ENCODE measurements around the gene OR5H15. TPM values are rescaled to one million over a fixed set of nuclear protein-coding genes. Genes with fewer than 3 reads are reported as not detected.

OR5H15 gene
- not detected in 2 replicates for total RNA-seq (2016; rRNA removed; fragmentation: Illumina TruSeq; extraction: Trizol)
- total RNA-seq (2016; cell fraction: cytosol; rRNA removed; fragmentation: Illumina TruSeq; extraction: Trizol; ENCODE audit: low read depth) = not detected in 2 replicates
- total RNA-seq (2016; cell fraction: insoluble cytoplasmic fraction; rRNA removed; fragmentation: Illumina TruSeq; extraction: Trizol) = not detected in 2 replicates
- total RNA-seq (2016; cell fraction: membrane; rRNA removed; fragmentation: Illumina TruSeq; extraction: Trizol) = not detected in 2 replicates
- not detected in 2 replicates for total RNA-seq (2016; cell fraction: nucleus; rRNA removed; fragmentation: Illumina TruSeq; extraction: Trizol)
- not detected in 2 replicates for polyA plus RNA-seq (2011; rRNA removed)
- not detected in 2 replicates for polyA plus RNA-seq (2011; cell fraction: cytosol; rRNA removed)
- polyA plus RNA-seq (2011; cell fraction: nucleus; rRNA removed) = not detected in 2 replicates
- not detected in 2 replicates for polyA plus RNA-seq (2012)
- not detected in 2 replicates for polyA plus RNA-seq (2016; cell fraction: cytosol; fragmentation: Illumina TruSeq; extraction: Trizol; ENCODE audit: low read depth)
- not detected in 2 replicates for polyA plus RNA-seq (2016; cell fraction: insoluble cytoplasmic fraction; fragmentation: Illumina TruSeq; extraction: Trizol; ENCODE audit: low read depth)
- not detected in 2 replicates for polyA plus RNA-seq (2016; cell fraction: membrane; fragmentation: Illumina TruSeq; extraction: Trizol; ENCODE audit: low read depth)
- not detected in 2 replicates for polyA plus RNA-seq (2016; cell fraction: nucleus; fragmentation: Illumina TruSeq; extraction: Trizol; ENCODE audit: insufficient read depth, low read depth)
- not detected in 2 replicates for polyA minus RNA-seq (2011; rRNA and poly(A)+ RNA removed; ENCODE audit: low replicate concordance)
- not detected in 2 replicates for polyA minus RNA-seq (2011; cell fraction: cytosol; rRNA and poly(A)+ RNA removed)
- polyA minus RNA-seq (2011; cell fraction: nucleus; rRNA and poly(A)+ RNA removed) = not detected in 2 replicates
- Bru-seq, nascent RNA = not detected
- not detected for BruChase-seq, experiment 1, labeled RNA remaining after a 6-hour chase
- not detected for BruChase-seq, experiment 2, labeled RNA remaining after a 2-hour chase
- long read RNA-seq, experiment 1 = 0 reads
- long read RNA-seq, experiment 2 = 0 reads

DNA sequence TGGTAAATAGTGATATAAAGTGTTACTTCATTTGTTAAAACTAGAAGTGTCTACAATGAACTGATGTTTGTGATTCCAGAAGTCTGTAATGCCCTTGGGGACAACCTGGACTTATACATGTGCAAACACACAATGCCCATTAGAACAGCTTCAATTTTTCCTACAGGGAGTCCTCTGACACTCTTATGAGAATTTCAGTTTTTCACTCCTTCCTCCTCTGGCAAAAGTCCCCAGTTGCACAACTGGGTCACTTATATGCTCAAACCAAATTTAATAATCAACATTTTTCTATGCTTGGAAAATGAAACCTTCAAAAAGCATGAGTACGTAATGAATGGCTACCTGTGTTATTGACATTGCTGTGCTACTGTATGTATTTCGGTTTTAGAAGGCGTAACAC is at the start of gene OR5H15:
Gene OR5H15, plus strand, starts transcription at position 301 of the 400 bp plus-strand sequence. CDS start 2,004 bp downstream, outside the sequence.
- H3K4me1 ChIP-seq (ENCODE audit: insufficient read depth, low read length) = no peaks in the 10 kb centered on the region
- no TSS peak for BruUV-seq (replicated peaks)
- TF ChIP-seq SIN3B (IDR thresholded peaks at IDR 0.05; ENCODE audit: low read length) (no peak), TFDP2 (CRISPR knock-in tag; IDR thresholded peaks at IDR 0.05) (no peak), TCF7 (IDR thresholded peaks at IDR 0.05; ENCODE audit: low read depth) (no peak), TGIF2 (CRISPR knock-in tag; IDR thresholded peaks at IDR 0.05) (no peak), HDAC6 (IDR thresholded peaks at IDR 0.05; ENCODE audit: low read depth, low read length) (no peak), SAFB2 (CRISPR knock-in tag; IDR thresholded peaks at IDR 0.05; ENCODE audit: borderline replicate concordance, low read depth) (no peak), WIZ (CRISPR knock-in tag; IDR thresholded peaks at IDR 0.05) (no peak), ZNF331 (CRISPR knock-in tag; IDR thresholded peaks at IDR 0.05) (no peak), EZH2 (conservative IDR thresholded peaks at IDR 0.05; ENCODE audit: low read depth, low read length) (no peak)
- TF ChIP-seq, protein P1, sequence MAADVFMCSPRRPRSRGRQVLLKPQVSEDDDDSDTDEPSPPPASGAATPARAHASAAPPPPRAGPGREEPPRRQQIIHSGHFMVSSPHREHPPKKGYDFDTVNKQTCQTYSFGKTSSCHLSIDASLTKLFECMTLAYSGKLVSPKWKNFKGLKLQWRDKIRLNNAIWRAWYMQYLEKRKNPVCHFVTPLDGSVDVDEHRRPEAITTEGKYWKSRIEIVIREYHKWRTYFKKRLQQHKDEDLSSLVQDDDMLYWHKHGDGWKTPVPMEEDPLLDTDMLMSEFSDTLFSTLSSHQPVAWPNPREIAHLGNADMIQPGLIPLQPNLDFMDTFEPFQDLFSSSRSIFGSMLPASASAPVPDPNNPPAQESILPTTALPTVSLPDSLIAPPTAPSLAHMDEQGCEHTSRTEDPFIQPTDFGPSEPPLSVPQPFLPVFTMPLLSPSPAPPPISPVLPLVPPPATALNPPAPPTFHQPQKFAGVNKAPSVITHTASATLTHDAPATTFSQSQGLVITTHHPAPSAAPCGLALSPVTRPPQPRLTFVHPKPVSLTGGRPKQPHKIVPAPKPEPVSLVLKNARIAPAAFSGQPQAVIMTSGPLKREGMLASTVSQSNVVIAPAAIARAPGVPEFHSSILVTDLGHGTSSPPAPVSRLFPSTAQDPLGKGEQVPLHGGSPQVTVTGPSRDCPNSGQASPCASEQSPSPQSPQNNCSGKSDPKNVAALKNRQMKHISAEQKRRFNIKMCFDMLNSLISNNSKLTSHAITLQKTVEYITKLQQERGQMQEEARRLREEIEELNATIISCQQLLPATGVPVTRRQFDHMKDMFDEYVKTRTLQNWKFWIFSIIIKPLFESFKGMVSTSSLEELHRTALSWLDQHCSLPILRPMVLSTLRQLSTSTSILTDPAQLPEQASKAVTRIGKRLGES (CRISPR knock-in tag; IDR thresholded peaks at IDR 0.05; ENCODE audit: borderline replicate concordance) = no peak
- TF ChIP-seq, protein P2, sequence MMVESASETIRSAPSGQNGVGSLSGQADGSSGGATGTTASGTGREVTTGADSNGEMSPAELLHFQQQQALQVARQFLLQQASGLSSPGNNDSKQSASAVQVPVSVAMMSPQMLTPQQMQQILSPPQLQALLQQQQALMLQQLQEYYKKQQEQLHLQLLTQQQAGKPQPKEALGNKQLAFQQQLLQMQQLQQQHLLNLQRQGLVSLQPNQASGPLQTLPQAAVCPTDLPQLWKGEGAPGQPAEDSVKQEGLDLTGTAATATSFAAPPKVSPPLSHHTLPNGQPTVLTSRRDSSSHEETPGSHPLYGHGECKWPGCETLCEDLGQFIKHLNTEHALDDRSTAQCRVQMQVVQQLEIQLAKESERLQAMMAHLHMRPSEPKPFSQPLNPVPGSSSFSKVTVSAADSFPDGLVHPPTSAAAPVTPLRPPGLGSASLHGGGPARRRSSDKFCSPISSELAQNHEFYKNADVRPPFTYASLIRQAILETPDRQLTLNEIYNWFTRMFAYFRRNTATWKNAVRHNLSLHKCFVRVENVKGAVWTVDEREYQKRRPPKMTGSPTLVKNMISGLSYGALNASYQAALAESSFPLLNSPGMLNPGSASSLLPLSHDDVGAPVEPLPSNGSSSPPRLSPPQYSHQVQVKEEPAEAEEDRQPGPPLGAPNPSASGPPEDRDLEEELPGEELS (CRISPR knock-in tag; IDR thresholded peaks at IDR 0.05) = no peak
- intact Hi-C loops (cut with micrococcal nuclease; ENCODE audit: unreplicated experiment) (no loop called here), in situ Hi-C loops (cut with HindIII; ENCODE audit: extremely low pct_ligation_motif_present, low pct_unique_long_range_greater_than_20kb) (no loop called here)
- H3K27me3 ChIP-seq (ENCODE audit: control insufficient read depth in 1 of 2, insufficient read depth in 2 of 2, low read length in 2 of 2) = no peaks in the 10 kb centered on the region
- H3K9ac ChIP-seq (ENCODE audit: insufficient read depth, low read depth, low read length) = no peak within 1 kb of the TSS
- H3K4me3 ChIP-seq (replicated peaks in 1 of 3; ENCODE audit: insufficient read depth in 1 of 3, low read depth in 2 of 3, low read length in 3 of 3) = no peak within 1 kb of the TSS
- H3K27ac ChIP-seq (ENCODE audit: extremely low read length, insufficient read depth, low read length) = no peak within 1 kb of the TSS
- H2AFZ ChIP-seq (ENCODE audit: low read length) = no peak within 1 kb of the TSS
- WGBS (ENCODE audit: low lambda C conversion rate) = 67% methylated on average over 3 of the region's 3 CpGs
- H4K20me1 ChIP-seq (ENCODE audit: insufficient read depth, low read length) = no peaks in the 10 kb centered on the region
- ChIA-PET CTCF (ENCODE audit: low intra/inter-chr PET ratio, low total read pairs) (no interaction called here), POLR2A (no interaction called here)
- ATAC-seq (no peak), DNase-seq (ENCODE audit: low spot score) (no peak), FAIRE-seq (no peak)
- no peaks in the 10 kb centered on the region for H3K36me3 ChIP-seq (replicated peaks in 1 of 2; ENCODE audit: control insufficient read depth in 1 of 2, insufficient read depth in 2 of 2, low read length in 2 of 2)
- H3K79me2 ChIP-seq (ENCODE audit: insufficient read depth, low read length) = no peaks in the 10 kb centered on the region
- H3K9me3 ChIP-seq (ENCODE audit: low read length) = no peaks in the 10 kb centered on the region
- H3K4me2 ChIP-seq (ENCODE audit: low read depth, low read length) = no peak within 1 kb of the TSS
